HG03460 (cell line): ENCODE data around the gene PPFIBP2.

ENCODE experiments used
- ATAC-seq: cut with Tn5 transposase; IDR thresholded peaks from one replicate; pipeline ENCODE4 v1.9.1; 2021; ENCODE audit not compliant: unreplicated experiment

The PPFIBP2 gene

GRCh38 chr11:7683571-7683970 lies 169.8 kb downstream of the PPFIBP2 start:
- ATAC-seq: no peak

DNA sequence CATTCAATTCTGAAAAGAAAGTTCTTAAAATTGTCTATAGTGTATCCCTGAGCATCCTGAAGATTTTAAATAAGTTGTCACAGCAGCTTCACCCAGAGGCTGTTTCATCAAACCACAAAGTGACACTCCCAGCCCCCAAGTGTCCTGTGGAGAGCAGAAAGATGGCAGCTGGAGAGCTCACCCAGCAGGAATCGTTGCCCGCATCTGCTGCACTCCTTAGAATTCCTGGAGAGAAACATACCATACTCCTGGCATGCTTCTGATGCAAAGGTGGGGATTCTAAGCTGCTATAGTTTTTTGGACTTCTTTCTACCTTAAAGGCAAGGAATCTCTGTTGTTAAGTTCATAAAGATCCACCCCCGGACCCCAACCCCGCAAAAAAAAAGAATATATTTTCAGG lies 173.0 kb downstream of the PPFIBP2 start:
- no peak for ATAC-seq

GRCh38 chr11:7687386-7687785 lies 173.6 kb downstream of the PPFIBP2 start:
- no peak for ATAC-seq

DNA sequence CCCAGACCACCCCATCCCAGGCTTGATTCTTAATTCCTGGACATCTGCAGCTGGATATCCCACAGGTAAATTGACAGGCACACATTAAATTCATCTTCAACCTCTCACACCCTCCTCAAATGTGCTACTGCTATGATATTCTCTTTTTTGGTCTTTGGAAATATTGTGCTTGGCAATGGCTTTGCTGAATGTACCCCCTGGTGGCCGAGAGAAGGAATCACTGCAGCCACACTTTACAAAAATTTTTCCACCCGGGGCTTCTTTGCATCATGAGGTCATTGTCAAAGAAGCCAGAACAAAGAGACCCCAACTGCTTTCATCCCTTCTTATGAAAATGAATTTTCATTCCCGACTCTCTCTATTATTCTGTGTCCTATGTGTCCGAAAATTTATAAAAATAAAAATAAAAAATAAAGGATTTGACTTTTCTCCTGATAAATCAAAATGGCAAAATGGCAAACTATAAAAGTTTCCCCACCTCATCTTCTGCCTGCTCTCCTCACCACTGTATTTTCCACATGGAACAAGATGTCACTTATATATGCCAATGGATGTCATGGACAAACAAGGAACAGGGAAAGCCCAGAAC lies 174.5 kb downstream of the PPFIBP2 start:
- no peak for ATAC-seq

GRCh38 chr11:7689239-7689638 lies 175.4 kb downstream of the PPFIBP2 start:
- ATAC-seq: no peak

GRCh38 chr11:7690648-7691047 lies 176.8 kb downstream of the PPFIBP2 start:
- no peak for ATAC-seq

DNA sequence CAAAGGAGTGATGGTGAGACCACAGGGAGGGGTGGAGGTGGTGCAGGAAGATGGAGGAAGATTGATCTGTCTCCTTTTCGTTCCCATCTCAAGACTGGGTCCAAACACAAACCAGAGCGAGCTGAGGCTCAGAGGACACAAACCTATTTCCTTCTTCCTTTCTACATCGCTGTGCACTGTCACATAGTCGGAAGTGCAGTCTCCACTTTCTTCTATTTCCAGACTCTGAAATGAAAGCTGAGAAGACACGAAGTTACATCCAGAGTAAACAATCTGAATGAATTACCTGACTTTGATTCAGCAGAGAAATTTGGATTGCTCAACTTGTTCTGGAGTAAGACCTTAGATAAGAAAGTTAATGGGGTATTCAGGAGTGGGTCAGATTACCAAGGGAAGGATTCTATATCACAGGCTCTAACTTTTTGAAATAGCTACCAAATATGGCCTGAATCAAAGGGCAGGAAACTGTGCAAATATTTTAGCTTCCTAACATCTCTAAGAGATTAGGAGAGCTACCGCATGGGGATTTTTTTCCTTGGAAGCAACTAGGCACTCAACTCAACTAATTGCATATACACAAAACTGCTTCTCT lies 178.1 kb downstream of the PPFIBP2 start:
- ATAC-seq: no peak

GRCh38 chr11:7692426-7692825 lies 178.6 kb downstream of the PPFIBP2 start:
- no peak for ATAC-seq

DNA sequence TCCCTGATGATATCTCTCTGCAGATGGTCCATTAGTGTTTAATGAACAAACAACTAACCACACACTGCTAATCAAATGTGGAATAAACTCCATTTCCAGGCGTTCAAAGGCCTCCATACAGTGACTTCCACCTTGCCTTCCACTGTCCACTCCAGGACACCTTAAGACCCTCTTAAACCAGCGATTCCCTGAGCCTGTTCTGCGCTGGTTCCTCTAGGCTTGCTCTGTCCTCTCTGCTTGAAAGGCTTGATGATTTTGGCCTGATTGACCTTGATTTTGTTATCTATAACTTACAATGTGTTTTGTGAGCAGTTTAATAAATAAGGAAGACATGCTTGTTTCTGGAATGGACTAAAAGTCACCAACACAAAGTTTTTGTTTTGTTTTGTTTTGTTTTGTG lies 180.4 kb downstream of the PPFIBP2 start:
- ATAC-seq: no peak

- ATAC-seq: no peak
Observed at GRCh38 chr11:7696424-7696823, 182.6 kb downstream of the PPFIBP2 start.
